Measurements from ENCODE around the gene UMOD. TPM values are rescaled to one million over a fixed set of nuclear protein-coding genes. Genes with fewer than 3 reads are reported as not detected.
"Not testable (repeated sequence)": the region's sequence is repeated elsewhere in the genome, so short reads cannot be mapped to it uniquely, and the experiment has no call there.

The UMOD gene
- polyA plus RNA-seq, 1 experiment, result not detected

DNA sequence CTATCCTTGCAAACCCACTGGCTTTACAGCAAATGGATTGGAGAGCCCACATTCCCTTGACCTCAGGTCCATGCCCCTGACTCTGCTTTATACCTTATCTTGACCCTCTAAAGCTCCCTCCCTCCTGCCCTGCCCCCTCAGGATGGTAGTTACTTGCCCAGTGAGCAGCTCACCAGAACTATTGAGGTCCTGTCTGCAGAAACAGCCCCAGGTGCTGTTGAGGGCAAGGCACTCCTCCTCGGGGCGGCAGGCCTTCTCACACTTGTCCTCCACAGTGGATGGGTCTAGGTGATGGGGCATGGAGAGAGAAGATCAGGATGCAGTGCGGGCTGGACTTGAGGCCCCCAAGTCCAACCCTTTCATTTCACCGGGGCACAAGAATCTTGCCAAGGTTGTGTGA, 29.8 kb downstream of the UMOD start:
- Histone ChIP-seq H3K36me3 (ENCODE audit: control insufficient read depth, insufficient read depth, low read length) (no peaks in the 10 kb centered on the region), H3K4me3 (ENCODE audit: low read depth, low read length) (no peak overlapping the region), H3K27me3 (ENCODE audit: control insufficient read depth, insufficient read depth, low read length) (no peaks in the 10 kb centered on the region)
- no peak for DNase-seq (ENCODE audit: low read depth)
- TF ChIP-seq, protein P1, sequence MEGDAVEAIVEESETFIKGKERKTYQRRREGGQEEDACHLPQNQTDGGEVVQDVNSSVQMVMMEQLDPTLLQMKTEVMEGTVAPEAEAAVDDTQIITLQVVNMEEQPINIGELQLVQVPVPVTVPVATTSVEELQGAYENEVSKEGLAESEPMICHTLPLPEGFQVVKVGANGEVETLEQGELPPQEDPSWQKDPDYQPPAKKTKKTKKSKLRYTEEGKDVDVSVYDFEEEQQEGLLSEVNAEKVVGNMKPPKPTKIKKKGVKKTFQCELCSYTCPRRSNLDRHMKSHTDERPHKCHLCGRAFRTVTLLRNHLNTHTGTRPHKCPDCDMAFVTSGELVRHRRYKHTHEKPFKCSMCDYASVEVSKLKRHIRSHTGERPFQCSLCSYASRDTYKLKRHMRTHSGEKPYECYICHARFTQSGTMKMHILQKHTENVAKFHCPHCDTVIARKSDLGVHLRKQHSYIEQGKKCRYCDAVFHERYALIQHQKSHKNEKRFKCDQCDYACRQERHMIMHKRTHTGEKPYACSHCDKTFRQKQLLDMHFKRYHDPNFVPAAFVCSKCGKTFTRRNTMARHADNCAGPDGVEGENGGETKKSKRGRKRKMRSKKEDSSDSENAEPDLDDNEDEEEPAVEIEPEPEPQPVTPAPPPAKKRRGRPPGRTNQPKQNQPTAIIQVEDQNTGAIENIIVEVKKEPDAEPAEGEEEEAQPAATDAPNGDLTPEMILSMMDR (IDR thresholded peaks at IDR 0.05; ENCODE audit: insufficient read depth, low read depth, low read length), result no peak
- ChIA-PET CTCF (interaction anchor here (0.9 kb wide), 1 partner anchor 8 kb away, joined by 3 read pairs; no protein-coding TSS in a partner anchor), POLR2A (no interaction called here)

DNA sequence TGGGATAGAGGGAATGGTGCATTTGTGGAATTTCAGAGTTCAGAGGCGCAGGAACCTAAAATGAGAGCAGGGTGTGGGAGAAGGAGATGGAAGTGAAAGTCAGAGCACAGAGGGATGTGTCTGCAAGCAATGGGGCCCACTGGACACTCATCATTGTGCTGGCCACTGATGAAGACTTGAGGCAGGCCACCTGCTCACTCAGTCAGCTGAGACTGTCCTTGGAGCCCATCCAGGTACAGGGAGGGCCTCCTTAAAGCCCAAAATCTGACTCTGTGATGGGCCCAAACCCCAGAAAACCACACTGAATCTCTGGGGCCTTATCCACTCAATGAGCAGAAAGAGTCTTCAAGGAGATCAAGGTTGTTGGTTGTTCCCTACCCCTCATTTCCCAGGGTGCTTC, 30.8 kb downstream of the UMOD start:
- TF ChIP-seq, protein P1 (IDR thresholded peaks at IDR 0.05; ENCODE audit: insufficient read depth, low read depth, low read length), result no peak
- CTCF ChIA-PET, result no interaction called here
- no peak overlapping the region for H3K4me3 ChIP-seq (ENCODE audit: low read depth, low read length)
- DNase-seq (ENCODE audit: low read depth), result no peak
- POLR2A ChIA-PET, result no interaction called here
- no peaks in the 10 kb centered on the region for H3K36me3 ChIP-seq (ENCODE audit: control insufficient read depth, insufficient read depth, low read length)
- H3K27me3 ChIP-seq (ENCODE audit: control insufficient read depth, insufficient read depth, low read length), result no peaks in the 10 kb centered on the region

DNA sequence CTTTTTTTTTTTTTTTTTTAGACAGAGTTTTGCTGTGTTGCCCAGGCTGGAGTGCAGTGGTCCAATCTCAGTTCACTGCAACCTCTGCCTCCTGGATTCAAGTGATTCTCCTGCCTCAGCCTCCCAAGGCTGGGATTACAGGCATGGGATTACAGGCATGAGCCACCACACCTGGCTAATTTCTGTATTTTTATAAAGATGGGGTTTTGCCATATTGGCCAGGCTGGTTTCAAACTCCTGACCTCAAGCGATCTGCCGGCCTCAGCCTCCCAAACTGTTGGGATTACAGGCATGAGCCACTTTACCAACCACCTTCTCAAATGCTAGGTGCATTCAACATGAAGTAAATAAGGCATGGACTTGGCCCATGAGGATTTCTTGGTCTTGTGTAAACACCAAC, 31.5 kb downstream of the UMOD start:
- DNase-seq (ENCODE audit: low read depth); H3K36me3 ChIP-seq (ENCODE audit: control insufficient read depth, insufficient read depth, low read length); H3K27me3 ChIP-seq (ENCODE audit: control insufficient read depth, insufficient read depth, low read length); CTCF ChIA-PET; POLR2A ChIA-PET; H3K4me3 ChIP-seq (ENCODE audit: low read depth, low read length): not testable (repeated sequence)

DNA sequence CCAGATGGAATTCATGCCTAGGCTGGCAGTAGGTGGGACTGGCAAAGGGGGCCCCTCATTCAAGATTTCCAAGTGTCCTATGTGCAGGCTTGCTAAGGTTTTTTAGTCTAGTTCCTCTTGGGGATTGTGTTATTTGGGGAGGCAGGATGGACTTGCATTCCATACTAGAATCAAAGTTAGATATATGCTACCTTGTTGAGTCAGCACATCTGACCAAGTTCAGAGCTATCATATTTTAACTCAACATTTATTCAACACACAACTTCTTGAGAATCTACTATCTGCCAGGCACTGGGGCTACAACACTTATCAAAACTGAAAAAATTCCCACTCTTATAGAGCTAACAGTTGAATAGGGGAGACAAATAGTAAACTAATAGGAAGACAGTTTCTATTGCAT, 31.9 kb downstream of the UMOD start:
- ChIA-PET CTCF (no interaction called here), POLR2A (no interaction called here)
- TF ChIP-seq, protein P1 (IDR thresholded peaks at IDR 0.05; ENCODE audit: insufficient read depth, low read depth, low read length), result no peak
- H3K4me3 ChIP-seq (ENCODE audit: low read depth, low read length), result no peak overlapping the region
- H3K36me3 ChIP-seq (ENCODE audit: control insufficient read depth, insufficient read depth, low read length), result no peaks in the 10 kb centered on the region
- no peaks in the 10 kb centered on the region for H3K27me3 ChIP-seq (ENCODE audit: control insufficient read depth, insufficient read depth, low read length)
- no peak for DNase-seq (ENCODE audit: low read depth)

DNA sequence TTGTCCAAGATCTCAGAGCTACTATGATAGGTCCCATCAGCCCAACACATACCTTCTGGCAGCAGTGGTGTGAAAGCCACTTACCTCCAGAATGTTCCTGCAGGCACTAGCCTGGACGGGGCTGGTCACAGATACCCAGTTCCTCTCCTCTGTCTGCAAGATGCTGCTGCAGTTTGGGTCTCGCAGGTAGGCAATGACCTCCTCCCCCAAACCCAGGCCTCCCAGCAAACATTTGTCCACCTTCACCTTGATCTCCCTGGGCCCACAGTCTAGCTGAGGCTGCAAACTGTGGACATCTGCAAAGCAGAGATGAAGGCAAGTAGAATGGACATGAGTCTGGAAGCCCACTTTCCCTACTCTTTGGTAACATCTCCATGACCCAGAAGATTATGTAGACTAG, 32.3 kb downstream of the UMOD start:
- DNase-seq (ENCODE audit: low read depth), result no peak
- Histone ChIP-seq H3K4me3 (ENCODE audit: low read depth, low read length) (no peak overlapping the region), H3K36me3 (ENCODE audit: control insufficient read depth, insufficient read depth, low read length) (no peaks in the 10 kb centered on the region), H3K27me3 (ENCODE audit: control insufficient read depth, insufficient read depth, low read length) (no peaks in the 10 kb centered on the region)
- TF ChIP-seq, protein P1 (IDR thresholded peaks at IDR 0.05; ENCODE audit: insufficient read depth, low read depth, low read length), result no peak
- ChIA-PET POLR2A (no interaction called here), CTCF (no interaction called here)

DNA sequence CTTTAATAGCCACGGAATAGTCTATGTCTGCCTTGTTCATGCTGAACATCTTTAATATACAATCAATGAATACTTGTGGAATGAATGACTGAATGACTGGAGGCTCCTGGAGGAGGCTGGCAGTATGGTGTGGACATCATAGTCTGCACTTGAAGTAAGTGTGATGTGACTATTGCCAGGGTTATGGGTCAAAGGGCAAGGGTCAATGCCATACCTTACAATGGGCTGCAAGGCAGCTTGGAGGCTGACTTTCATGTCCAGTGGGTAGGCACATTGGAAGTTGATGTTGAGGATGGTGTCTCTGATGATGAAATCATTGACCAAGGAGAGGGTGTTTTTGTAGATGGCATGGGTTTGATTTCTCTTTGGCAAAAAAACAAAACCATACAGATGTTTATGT, 33.1 kb downstream of the UMOD start:
- Histone ChIP-seq H3K27me3 (ENCODE audit: control insufficient read depth, insufficient read depth, low read length) (no peaks in the 10 kb centered on the region), H3K36me3 (ENCODE audit: control insufficient read depth, insufficient read depth, low read length) (no peaks in the 10 kb centered on the region), H3K4me3 (ENCODE audit: low read depth, low read length) (no peak overlapping the region)
- CTCF ChIA-PET, result no interaction called here
- TF ChIP-seq, protein P1 (IDR thresholded peaks at IDR 0.05; ENCODE audit: insufficient read depth, low read depth, low read length), result no peak
- no peak for DNase-seq (ENCODE audit: low read depth)
- POLR2A ChIA-PET, result no interaction called here
